ENCODE results near the gene NME4.
"Not testable (repeated sequence)": the region's sequence is repeated elsewhere in the genome, so short reads cannot be mapped to it uniquely, and the experiment has no call there.

DNA sequence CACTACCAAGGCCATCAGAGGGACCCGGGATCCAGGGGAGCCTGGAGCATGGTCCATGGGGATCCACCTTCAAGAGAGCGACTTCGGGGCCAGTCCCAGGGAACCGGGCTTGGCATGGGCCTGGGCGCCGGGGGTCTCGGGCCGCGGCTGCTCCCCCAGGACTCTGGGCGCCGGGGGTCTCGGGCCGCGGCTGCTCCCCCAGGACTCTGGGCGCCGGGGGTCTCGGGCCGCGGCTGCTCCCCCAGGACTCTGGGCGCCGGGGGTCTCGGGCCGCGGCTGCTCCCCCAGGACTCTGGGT, 34.3 kb upstream of the NME4 start:
- TF ChIP-seq, protein P1, sequence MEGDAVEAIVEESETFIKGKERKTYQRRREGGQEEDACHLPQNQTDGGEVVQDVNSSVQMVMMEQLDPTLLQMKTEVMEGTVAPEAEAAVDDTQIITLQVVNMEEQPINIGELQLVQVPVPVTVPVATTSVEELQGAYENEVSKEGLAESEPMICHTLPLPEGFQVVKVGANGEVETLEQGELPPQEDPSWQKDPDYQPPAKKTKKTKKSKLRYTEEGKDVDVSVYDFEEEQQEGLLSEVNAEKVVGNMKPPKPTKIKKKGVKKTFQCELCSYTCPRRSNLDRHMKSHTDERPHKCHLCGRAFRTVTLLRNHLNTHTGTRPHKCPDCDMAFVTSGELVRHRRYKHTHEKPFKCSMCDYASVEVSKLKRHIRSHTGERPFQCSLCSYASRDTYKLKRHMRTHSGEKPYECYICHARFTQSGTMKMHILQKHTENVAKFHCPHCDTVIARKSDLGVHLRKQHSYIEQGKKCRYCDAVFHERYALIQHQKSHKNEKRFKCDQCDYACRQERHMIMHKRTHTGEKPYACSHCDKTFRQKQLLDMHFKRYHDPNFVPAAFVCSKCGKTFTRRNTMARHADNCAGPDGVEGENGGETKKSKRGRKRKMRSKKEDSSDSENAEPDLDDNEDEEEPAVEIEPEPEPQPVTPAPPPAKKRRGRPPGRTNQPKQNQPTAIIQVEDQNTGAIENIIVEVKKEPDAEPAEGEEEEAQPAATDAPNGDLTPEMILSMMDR (IDR thresholded peaks at IDR 0.05): not testable (repeated sequence)
- not testable (repeated sequence) for TF ChIP-seq POLR2AphosphoS5, POLR2A (IDR thresholded peaks at IDR 0.05)

Measured in suprapubic skin (tissue), 4 donors.